Measurements from ENCODE around the gene PALD1.
A peak's percentile ranks its signal among the peaks of the same experiment; 100 is the strongest.

PALD1 gene

GRCh38 chr10:70479165-70479581, 606 bp downstream of the PALD1 start:
- Histone ChIP-seq H4K20me1 (ENCODE audit: control insufficient read depth, insufficient read depth, low read depth, low read length) (peaks cover 9% of the 10 kb centered on the region; the same call in 1 of the 2 replicates), H3K27ac (ENCODE audit: low read depth, low read length) (peak overlapping the region; percentile 77), H3K4me2 (ENCODE audit: low read length) (peak overlapping the region; percentile 97), H3K9me3 (ENCODE audit: control insufficient read depth, insufficient read depth, low read length) (no peaks in the 10 kb centered on the region), H3F3A (ENCODE audit: control insufficient read depth, insufficient read depth) (peaks cover 8% of the 10 kb centered on the region), H3K27me3 (ENCODE audit: control insufficient read depth, low read length) (no peaks in the 10 kb centered on the region), H3K36me3 (ENCODE audit: control insufficient read depth, low read length) (peaks cover 44% of the 10 kb centered on the region), H3K4me1 (ENCODE audit: control insufficient read depth, low read length) (peaks cover 48% of the 10 kb centered on the region), H3K9me2 (replicated peaks; ENCODE audit: control insufficient read depth, low read length) (no peaks in the 10 kb centered on the region), H3K4me3 (ENCODE audit: low read length) (peak overlapping the region; percentile 88), H3K79me2 (ENCODE audit: control insufficient read depth, low read length) (peaks cover 53% of the 10 kb centered on the region)
- TF ChIP-seq EZH2phosphoT487 (IDR thresholded peaks at IDR 0.05; ENCODE audit: borderline replicate concordance, low read length) = no peak
- TF ChIP-seq, protein P1, sequence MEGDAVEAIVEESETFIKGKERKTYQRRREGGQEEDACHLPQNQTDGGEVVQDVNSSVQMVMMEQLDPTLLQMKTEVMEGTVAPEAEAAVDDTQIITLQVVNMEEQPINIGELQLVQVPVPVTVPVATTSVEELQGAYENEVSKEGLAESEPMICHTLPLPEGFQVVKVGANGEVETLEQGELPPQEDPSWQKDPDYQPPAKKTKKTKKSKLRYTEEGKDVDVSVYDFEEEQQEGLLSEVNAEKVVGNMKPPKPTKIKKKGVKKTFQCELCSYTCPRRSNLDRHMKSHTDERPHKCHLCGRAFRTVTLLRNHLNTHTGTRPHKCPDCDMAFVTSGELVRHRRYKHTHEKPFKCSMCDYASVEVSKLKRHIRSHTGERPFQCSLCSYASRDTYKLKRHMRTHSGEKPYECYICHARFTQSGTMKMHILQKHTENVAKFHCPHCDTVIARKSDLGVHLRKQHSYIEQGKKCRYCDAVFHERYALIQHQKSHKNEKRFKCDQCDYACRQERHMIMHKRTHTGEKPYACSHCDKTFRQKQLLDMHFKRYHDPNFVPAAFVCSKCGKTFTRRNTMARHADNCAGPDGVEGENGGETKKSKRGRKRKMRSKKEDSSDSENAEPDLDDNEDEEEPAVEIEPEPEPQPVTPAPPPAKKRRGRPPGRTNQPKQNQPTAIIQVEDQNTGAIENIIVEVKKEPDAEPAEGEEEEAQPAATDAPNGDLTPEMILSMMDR (IDR thresholded peaks at IDR 0.05; ENCODE audit: low read depth, low read length, poor library complexity, severe bottlenecking) = peak; percentile 71

DNA sequence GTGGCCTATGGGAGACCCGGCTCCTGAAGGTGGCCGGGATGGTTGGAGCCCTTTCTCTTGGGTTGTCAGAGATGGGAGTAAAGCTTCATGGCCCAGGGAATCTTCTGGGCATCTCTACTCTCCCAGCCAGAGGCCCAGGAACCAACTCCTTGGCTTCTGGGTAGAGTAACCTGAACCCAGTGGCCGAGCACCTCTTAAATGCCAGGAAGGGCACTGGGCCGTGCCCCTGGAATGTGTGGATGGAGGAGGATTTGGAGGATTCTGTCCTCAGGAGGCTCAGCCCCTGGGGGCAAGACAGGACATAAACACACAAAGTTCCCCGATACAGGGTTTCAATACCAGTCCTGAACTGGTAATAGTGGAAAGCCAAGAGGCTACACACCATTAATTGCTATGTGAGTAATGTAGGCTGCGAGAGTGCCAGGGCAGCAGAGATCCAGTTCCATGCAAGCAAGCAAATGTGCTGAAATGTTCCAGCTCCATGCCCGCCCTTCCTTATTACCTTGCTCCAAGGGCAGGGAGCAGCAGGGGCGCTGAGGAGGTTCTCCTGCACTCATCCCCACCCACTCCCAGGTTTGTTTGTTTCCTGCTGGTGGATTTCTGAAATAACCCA, 1.2 kb downstream of the PALD1 start:
- Histone ChIP-seq H3K4me3 (ENCODE audit: low read length) (peak overlapping the region; percentile 88), H3K4me1 (ENCODE audit: control insufficient read depth, low read length) (peaks cover 48% of the 10 kb centered on the region), H3K27me3 (ENCODE audit: control insufficient read depth, low read length) (no peaks in the 10 kb centered on the region), H3K9me3 (ENCODE audit: control insufficient read depth, insufficient read depth, low read length) (no peaks in the 10 kb centered on the region), H3K9me2 (replicated peaks; ENCODE audit: control insufficient read depth, low read length) (no peaks in the 10 kb centered on the region), H3K79me2 (ENCODE audit: control insufficient read depth, low read length) (peaks cover 56% of the 10 kb centered on the region), H3F3A (ENCODE audit: control insufficient read depth, insufficient read depth) (peaks cover 9% of the 10 kb centered on the region), H3K4me2 (ENCODE audit: low read length) (peak overlapping the region; percentile 97), H3K36me3 (ENCODE audit: control insufficient read depth, low read length) (peaks cover 45% of the 10 kb centered on the region), H4K20me1 (ENCODE audit: control insufficient read depth, insufficient read depth, low read depth, low read length) (peaks cover 9% of the 10 kb centered on the region; the same call in 1 of the 2 replicates), H3K27ac (ENCODE audit: low read depth, low read length) (peak overlapping the region; percentile 77)
- TF ChIP-seq, protein P1 (IDR thresholded peaks at IDR 0.05; ENCODE audit: low read depth, low read length, poor library complexity, severe bottlenecking) = no peak
- no peak for TF ChIP-seq EZH2phosphoT487 (IDR thresholded peaks at IDR 0.05; ENCODE audit: borderline replicate concordance, low read length)

GRCh38 chr10:70480239-70480861, 1.8 kb downstream of the PALD1 start:
- Histone ChIP-seq H3K36me3 (ENCODE audit: control insufficient read depth, low read length) (peaks cover 47% of the 10 kb centered on the region), H3K9me3 (ENCODE audit: control insufficient read depth, insufficient read depth, low read length) (no peaks in the 10 kb centered on the region), H3F3A (ENCODE audit: control insufficient read depth, insufficient read depth) (peaks cover 13% of the 10 kb centered on the region), H3K4me3 (ENCODE audit: low read length) (peak overlapping the region; percentile 88), H3K9me2 (replicated peaks; ENCODE audit: control insufficient read depth, low read length) (no peaks in the 10 kb centered on the region), H3K4me2 (ENCODE audit: low read length) (peak overlapping the region; percentile 97), H3K27me3 (ENCODE audit: control insufficient read depth, low read length) (no peaks in the 10 kb centered on the region), H4K20me1 (ENCODE audit: control insufficient read depth, insufficient read depth, low read depth, low read length) (peaks cover 9% of the 10 kb centered on the region; the same call in 1 of the 2 replicates), H3K79me2 (ENCODE audit: control insufficient read depth, low read length) (peaks cover 61% of the 10 kb centered on the region), H3K4me1 (ENCODE audit: control insufficient read depth, low read length) (peaks cover 48% of the 10 kb centered on the region), H3K27ac (ENCODE audit: low read depth, low read length) (peak overlapping the region; percentile 77)
- TF ChIP-seq, protein P1 (IDR thresholded peaks at IDR 0.05; ENCODE audit: low read depth, low read length, poor library complexity, severe bottlenecking) = no peak
- TF ChIP-seq EZH2phosphoT487 (IDR thresholded peaks at IDR 0.05; ENCODE audit: borderline replicate concordance, low read length) = no peak

All from DOHH2 (cell line).